Aorta (tissue), 5 donors: ENCODE results near the gene USH2A. TPM values are rescaled to one million over a fixed set of nuclear protein-coding genes. Genes with fewer than 3 reads are reported as not detected.
"Not testable (repeated sequence)": the region's sequence is repeated elsewhere in the genome, so short reads cannot be mapped to it uniquely, and the experiment has no call there.

Source experiments
- ATAC-seq: fragments of 200-7000 bp; cut with Tn5 transposase; one replicate; pipeline ENCODE4 v1.9.1; 2022; ENCODE audit warnings: moderate library complexity; ENCODE audit not compliant: low FRiP score
- DNase-seq, 2 donors: peaks; one replicate each; pipeline ENCODE4 v3.0.0-alpha.2; 2020
- H3K27ac ChIP-seq, 2 donors: one replicate each; pipeline ENCODE4 v1.5.1; 2013; ENCODE audit warnings: low read length in 2 of 2, mild to moderate bottlenecking in 2 of 2, moderate library complexity in 2 of 2, control low read depth in 1 of 2, inconsistent platforms in 1 of 2, low read depth in 1 of 2
- H3K27me3 ChIP-seq, 2 donors: one replicate each; pipeline ENCODE4 v1.6.1; 2013; ENCODE audit warnings: control low read depth in 1 of 2, low read length in 1 of 2, mild to moderate bottlenecking in 1 of 2, moderate library complexity in 1 of 2; ENCODE audit not compliant: insufficient read depth in 2 of 2, control insufficient read depth in 1 of 2
- H3K36me3 ChIP-seq, 2 donors: one replicate each; pipeline ENCODE4 v1.6.1; 2013; ENCODE audit warnings: control low read depth in 1 of 2, low read length in 1 of 2, mild to moderate bottlenecking in 1 of 2; ENCODE audit not compliant: insufficient read depth in 2 of 2, control insufficient read depth in 1 of 2
- H3K4me1 ChIP-seq, 2 donors: one replicate each; pipeline ENCODE4 v1.6.1; 2013; ENCODE audit warnings: low read length in 2 of 2, control low read depth in 1 of 2, mild to moderate bottlenecking in 1 of 2, moderate library complexity in 1 of 2; ENCODE audit not compliant: insufficient read depth in 2 of 2, control insufficient read depth in 1 of 2
- H3K4me3 ChIP-seq, 2 donors: one replicate each; pipeline ENCODE4 v1.5.1; 2013; ENCODE audit warnings: low read length in 2 of 2, control low read depth in 1 of 2, mild to moderate bottlenecking in 1 of 2
- H3K9me3 ChIP-seq: one replicate; pipeline ENCODE4 v1.6.1; 2013; ENCODE audit warnings: mild to moderate bottlenecking, low read length; ENCODE audit not compliant: control insufficient read depth
- WGBS, 2 donors: extraction: QIAGEN DNeasy Blood & Tissue Kit; methylation state at CpG; one replicate each; pipeline ENCODE4 v1.1.7; 2013; 5-methylcytosine and 5-hydroxymethylcytosine counted together
- intact Hi-C, 2 donors: fragments of 100-400 bp; cut with DNase I; formaldehyde crosslinking; loops; one replicate each; pipeline versions ENCODE4 v1.14.2 to v1.15.0; 2022
- polyA plus RNA-seq, 2 donors: library from polyadenylated mRNA; stranded (reverse); fragments of 200-250 nt; gene quantifications; one replicate each; pipeline ENCODE4 v1.2.3, GENCODE V29; 2013
- total RNA-seq, 2 donors: library from RNA; stranded (reverse); fragmentation: NEBNext Ultra II Directional; extraction: Animal tissue kit (Norgen Biotek cat#: 25700); gene quantifications; one replicate each; pipeline ENCODE4 v1.2.1, GENCODE V29; 2021
- donor health status: healthy with polysubstance abuse.
- donor health status: Bipolar disorder and iron deficiency.
- donor health status: DM: no; HTN: no; CAD: no.
- donor health status: DM: no; HTN: no; CAD: no.
- donor health status: DM: yes; HTN: yes; CAD: no.

USH2A gene
- total and polyA plus RNA-seq, 4 donors: 0.13 TPM; not detected in 3

- H3K4me3 ChIP-seq: no peak overlapping the region
- no peaks in the 10 kb centered on the region for H3K9me3 ChIP-seq
- WGBS, 2 donors: 88 to 90% methylated on average over 2 of the region's 2 CpGs
- DNase-seq (no peak), ATAC-seq (no peak)
- H3K27ac ChIP-seq: no peak overlapping the region
- no peaks in the 10 kb centered on the region for H3K4me1 ChIP-seq
- H3K36me3 ChIP-seq: no peaks in the 10 kb centered on the region
- no peaks in the 10 kb centered on the region for H3K27me3 ChIP-seq
- intact Hi-C loops: no loop called here
Observed at GRCh38 chr1:216368249-216368648, 55.0 kb downstream of the USH2A start.

GRCh38 chr1:216366979-216367378, 56.3 kb downstream of the USH2A start:
- H3K9me3 ChIP-seq: no peaks in the 10 kb centered on the region
- H3K4me3 ChIP-seq: no peak overlapping the region
- ATAC-seq (no peak), DNase-seq (no peak)
- no peaks in the 10 kb centered on the region for H3K4me1 ChIP-seq
- H3K27me3 ChIP-seq: no peaks in the 10 kb centered on the region
- intact Hi-C loops: no loop called here
- H3K36me3 ChIP-seq: no peaks in the 10 kb centered on the region
- H3K27ac ChIP-seq: no peak overlapping the region

GRCh38 chr1:216356945-216357344, 66.3 kb downstream of the USH2A start:
- DNase-seq (no peak), ATAC-seq (no peak)
- no peaks in the 10 kb centered on the region for H3K4me1 ChIP-seq
- no peaks in the 10 kb centered on the region for H3K27me3 ChIP-seq
- 64 to 78% methylated on average over 2 of the region's 2 CpGs for WGBS, 2 donors
- no peak overlapping the region for H3K27ac ChIP-seq
- no peak overlapping the region for H3K4me3 ChIP-seq
- H3K36me3 ChIP-seq: no peaks in the 10 kb centered on the region
- intact Hi-C loops: no loop called here
- H3K9me3 ChIP-seq: no peaks in the 10 kb centered on the region

- H3K27ac ChIP-seq: no peak overlapping the region
- 65 to 67% methylated on average over 1 of the region's 1 CpG for WGBS, 2 donors
Observed at GRCh38 chr1:216350186-216350585, 73.1 kb downstream of the USH2A start.

GRCh38 chr1:216346526-216346925, 76.7 kb downstream of the USH2A start:
- H3K27me3 ChIP-seq: no peaks in the 10 kb centered on the region
- H3K27ac ChIP-seq: no peak overlapping the region
- DNase-seq: no peak
- H3K4me3 ChIP-seq: no peak overlapping the region
- intact Hi-C loops: no loop called here
- no peaks in the 10 kb centered on the region for H3K4me1 ChIP-seq
- 62 to 69% methylated on average over 3 of the region's 3 CpGs for WGBS, 2 donors
- H3K9me3 ChIP-seq: no peaks in the 10 kb centered on the region
- H3K36me3 ChIP-seq: no peaks in the 10 kb centered on the region
- ATAC-seq: no peak

More at GRCh38 chr1:216350186-216350585, 73.1 kb downstream of the USH2A start:
- DNase-seq (no peak), ATAC-seq (no peak)
- no peaks in the 10 kb centered on the region for H3K36me3 ChIP-seq
- intact Hi-C loops: no loop called here
- no peaks in the 10 kb centered on the region for H3K4me1 ChIP-seq
- no peaks in the 10 kb centered on the region for H3K27me3 ChIP-seq
- H3K9me3 ChIP-seq: no peaks in the 10 kb centered on the region
- H3K4me3 ChIP-seq: no peak overlapping the region

- H3K36me3 ChIP-seq, H3K27ac ChIP-seq, ATAC-seq, H3K27me3 ChIP-seq, intact Hi-C loops, H3K4me1 ChIP-seq, H3K4me3 ChIP-seq, H3K9me3 ChIP-seq, DNase-seq: not testable (repeated sequence)
- WGBS, 2 donors: 76 to 79% methylated on average over 5 of the region's 5 CpGs
Observed at GRCh38 chr1:216340542-216340941, 82.7 kb downstream of the USH2A start.

- H3K4me1 ChIP-seq: no peaks in the 10 kb centered on the region
- H3K27me3 ChIP-seq: no peaks in the 10 kb centered on the region
- H3K36me3 ChIP-seq: no peaks in the 10 kb centered on the region
- H3K27ac ChIP-seq: no peak overlapping the region
- WGBS, 2 donors: 80 to 82% methylated on average over 3 of the region's 3 CpGs
- H3K9me3 ChIP-seq: peaks cover 2% of the 10 kb centered on the region
- H3K4me3 ChIP-seq: no peak overlapping the region
- intact Hi-C loops: no loop called here
- ATAC-seq (no peak), DNase-seq (no peak)
Observed at GRCh38 chr1:216332462-216332861, 90.8 kb downstream of the USH2A start.

- DNase-seq (no peak), ATAC-seq (no peak)
- Histone ChIP-seq H3K4me1 (no peaks in the 10 kb centered on the region), H3K27ac (no peak overlapping the region), H3K36me3 (no peaks in the 10 kb centered on the region), H3K4me3 (no peak overlapping the region), H3K27me3 (no peaks in the 10 kb centered on the region), H3K9me3 (peaks cover 2% of the 10 kb centered on the region)
- WGBS, 2 donors: 86 to 90% methylated on average over 2 of the region's 2 CpGs
- intact Hi-C loops: no loop called here
Observed at GRCh38 chr1:216332003-216332402, 91.2 kb downstream of the USH2A start.

- Histone ChIP-seq H3K9me3 (peaks cover 2% of the 10 kb centered on the region), H3K4me3 (no peak overlapping the region), H3K27ac (no peak overlapping the region), H3K4me1 (no peaks in the 10 kb centered on the region), H3K27me3 (no peaks in the 10 kb centered on the region), H3K36me3 (no peaks in the 10 kb centered on the region)
- intact Hi-C loops: no loop called here
- ATAC-seq (no peak), DNase-seq (no peak)
Observed at GRCh38 chr1:216331211-216331610, 92.0 kb downstream of the USH2A start.
